Esophagus muscularis mucosa (tissue), 4 donors: ENCODE results near the gene NBL1. TPM values are rescaled to one million over a fixed set of nuclear protein-coding genes. Genes with fewer than 3 reads are reported as not detected.
A peak's percentile ranks its signal among the peaks of the same experiment; 100 is the strongest.

ENCODE experiments used
- DNase-seq: peaks from one replicate; pipeline ENCODE4 v3.0.0-alpha.2; 2017; ENCODE audit errors: extremely low spot score
- H3K27ac ChIP-seq, 4 donors: fragments of 200-600 bp; sonication (generic); replicated peaks in 1 of 4; 1 replicate in 3 of 4; 2 replicates in 1 of 4; pipeline ENCODE4 v1.5.1; 2016 to 2019; ENCODE audit warnings: mild to moderate bottlenecking in 1 of 4
- H3K27me3 ChIP-seq, 4 donors: fragments of 200-600 bp; sonication (generic); one replicate each; pipeline versions ENCODE4 v1.5.1 to v1.6.0; 2016 to 2019
- H3K36me3 ChIP-seq, 4 donors: fragments of 200-600 bp; sonication (generic); one replicate each; pipeline ENCODE4 v1.5.1; 2016 to 2019
- H3K4me1 ChIP-seq, 4 donors: fragments of 200-600 bp; sonication (generic); one replicate each; pipeline ENCODE4 v1.5.1; 2016 to 2019
- H3K4me3 ChIP-seq, 4 donors: fragments of 200-600 bp; sonication (generic); 1 replicate in 2 of 4; 2 replicates in 2 of 4; pipeline ENCODE4 v1.5.1; 2016 to 2019; ENCODE audit warnings: mild to moderate bottlenecking in 4 of 4, moderate library complexity in 1 of 4
- H3K9me3 ChIP-seq, 4 donors: fragments of 200-600 bp; sonication (generic); 1 replicate in 3 of 4; 2 replicates in 1 of 4; pipeline ENCODE4 v1.5.1; 2016 to 2019
- EP300 ChIP-seq: sonication (generic); formaldehyde crosslinking; IDR thresholded peaks from one replicate; pipeline ENCODE4 v1.6.1; 2017; ENCODE audit warnings: antibody characterized with exemption
- POLR2A ChIP-seq: fragments of 450-650 bp; IDR thresholded peaks from one replicate; pipeline ENCODE4 v1.6.1; 2017; ENCODE audit warnings: antibody characterized with exemption, moderate library complexity, mild to moderate bottlenecking, low read depth
- POLR2AphosphoS5 ChIP-seq, 2 donors: sonication (generic); formaldehyde crosslinking; IDR thresholded peaks; one replicate each; pipeline ENCODE4 v1.6.1; 2017; ENCODE audit warnings: antibody characterized with exemption in 2 of 2
- WGBS: methylation state at CpG from one replicate; pipeline ENCODE4 v1.1.5; 2018; 5-methylcytosine and 5-hydroxymethylcytosine counted together
- intact Hi-C: fragments of 100-400 bp; cut with DNase I; formaldehyde crosslinking; loops from one replicate; pipeline ENCODE4 v1.15.1; 2023
- total RNA-seq, 4 donors: library from RNA; depleted of rRNA; stranded (reverse); fragments of >200 nt; gene quantifications; one replicate each; pipeline versions ENCODE4 v1.1.0 to v1.2.1, GENCODE V29; 2016
- TF ChIP-seq, protein P1 (sequence below), 3 experiments: fragments of 200-600 bp in 2 of 3; fragments of 450-650 bp in 1 of 3; sonication (generic) in 2 of 3; IDR thresholded peaks; one replicate each; pipeline ENCODE4 v1.5.1; 2017 to 2019; ENCODE audit warnings: antibody characterized with exemption in 3 of 3, mild to moderate bottlenecking in 2 of 3, moderate library complexity in 1 of 3

Gene NBL1
- total RNA-seq, 4 donors from 2014 or later = 194 to 469 (median 307) TPM

GRCh38 chr1:19597496-19598309 lies 46.4 kb upstream of the NBL1 start:
- Histone ChIP-seq H3K36me3 (no peaks in the 10 kb centered on the region), H3K4me3 (peak overlapping the region; percentile 69 to 94 (median 88)), H3K9me3 (no peaks in the 10 kb centered on the region), H3K4me1 (peaks cover 30 to 68% (median 61%) of the 10 kb centered on the region in 4 donors), H3K27me3 (peaks cover 0 to 3% (median 0%) of the 10 kb centered on the region in 4 donors), H3K27ac (peak overlapping the region; percentile 87 to 96 (median 94))
- DNase-seq = peak; percentile 93
- intact Hi-C loops = loop anchor here (5.0 kb wide), 1 partner anchor 50 kb away; no protein-coding TSS in a partner anchor
- WGBS = 15% methylated on average over 18 of the region's 18 CpGs
- TF ChIP-seq POLR2A (no peak), POLR2AphosphoS5 (IDR thresholded peaks at IDR 0.05) (no peak)

- no peak for TF ChIP-seq POLR2AphosphoS5 (IDR thresholded peaks at IDR 0.05)
- TF ChIP-seq, protein P1, sequence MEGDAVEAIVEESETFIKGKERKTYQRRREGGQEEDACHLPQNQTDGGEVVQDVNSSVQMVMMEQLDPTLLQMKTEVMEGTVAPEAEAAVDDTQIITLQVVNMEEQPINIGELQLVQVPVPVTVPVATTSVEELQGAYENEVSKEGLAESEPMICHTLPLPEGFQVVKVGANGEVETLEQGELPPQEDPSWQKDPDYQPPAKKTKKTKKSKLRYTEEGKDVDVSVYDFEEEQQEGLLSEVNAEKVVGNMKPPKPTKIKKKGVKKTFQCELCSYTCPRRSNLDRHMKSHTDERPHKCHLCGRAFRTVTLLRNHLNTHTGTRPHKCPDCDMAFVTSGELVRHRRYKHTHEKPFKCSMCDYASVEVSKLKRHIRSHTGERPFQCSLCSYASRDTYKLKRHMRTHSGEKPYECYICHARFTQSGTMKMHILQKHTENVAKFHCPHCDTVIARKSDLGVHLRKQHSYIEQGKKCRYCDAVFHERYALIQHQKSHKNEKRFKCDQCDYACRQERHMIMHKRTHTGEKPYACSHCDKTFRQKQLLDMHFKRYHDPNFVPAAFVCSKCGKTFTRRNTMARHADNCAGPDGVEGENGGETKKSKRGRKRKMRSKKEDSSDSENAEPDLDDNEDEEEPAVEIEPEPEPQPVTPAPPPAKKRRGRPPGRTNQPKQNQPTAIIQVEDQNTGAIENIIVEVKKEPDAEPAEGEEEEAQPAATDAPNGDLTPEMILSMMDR (IDR thresholded peaks at IDR 0.05) = no peak
- TF ChIP-seq POLR2A = no peak
- no peak for TF ChIP-seq EP300
- H3K4me3 ChIP-seq = no peak overlapping the region
- intact Hi-C loops = loop anchor here (5.0 kb wide), 1 partner anchor 47 kb away; no protein-coding TSS in a partner anchor
- H3K9me3 ChIP-seq = no peaks in the 10 kb centered on the region
- H3K27me3 ChIP-seq = peaks cover 0 to 3% (median 0%) of the 10 kb centered on the region in 4 donors
- peaks cover 40 to 89% (median 81%) of the 10 kb centered on the region in 4 donors for H3K4me1 ChIP-seq
- no peaks in the 10 kb centered on the region for H3K36me3 ChIP-seq
- peak overlapping the region in 3 of 4 donors; percentile 74 to 96 (median 94) for H3K27ac ChIP-seq
- no peak for DNase-seq
- WGBS = 84% methylated on average over 3 of the region's 3 CpGs
Measured at GRCh38 chr1:19599810-19600209, 44.3 kb upstream of the NBL1 start.

DNA sequence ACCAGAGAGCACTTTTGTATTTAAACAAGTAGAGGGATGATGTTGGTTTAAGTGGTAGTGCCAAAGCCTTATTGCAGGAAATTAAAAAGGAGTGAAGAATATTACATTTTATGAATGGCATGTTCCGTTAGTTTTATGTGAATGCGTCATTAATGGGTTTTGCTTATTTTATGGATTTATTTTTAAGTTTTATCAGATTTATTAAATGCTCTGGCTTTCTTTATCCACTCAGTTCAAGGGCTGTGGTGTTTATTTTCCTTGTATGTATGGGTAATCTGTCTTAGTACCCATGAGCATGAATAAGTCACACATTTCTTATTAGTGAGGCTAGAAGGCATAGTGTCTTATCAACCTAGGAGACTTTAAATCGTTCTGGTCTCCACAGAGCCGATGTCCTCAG lies 41.6 kb upstream of the NBL1 start:
- peaks cover 53 to 100% (median 97%) of the 10 kb centered on the region in 4 donors for H3K4me1 ChIP-seq
- no peaks in the 10 kb centered on the region for H3K9me3 ChIP-seq
- no peak for DNase-seq
- peak overlapping the region; percentile 50 to 96 (median 84) for H3K27ac ChIP-seq
- H3K4me3 ChIP-seq = no peak overlapping the region
- H3K36me3 ChIP-seq = no peaks in the 10 kb centered on the region
- no peaks in the 10 kb centered on the region for H3K27me3 ChIP-seq
- intact Hi-C loops = no loop called here
- WGBS = 52% methylated on average over 4 of the region's 4 CpGs
- TF ChIP-seq, protein P1 (IDR thresholded peaks at IDR 0.05) = no peak
- TF ChIP-seq EP300 (no peak), POLR2AphosphoS5 (IDR thresholded peaks at IDR 0.05) (no peak), POLR2A (no peak)

DNA sequence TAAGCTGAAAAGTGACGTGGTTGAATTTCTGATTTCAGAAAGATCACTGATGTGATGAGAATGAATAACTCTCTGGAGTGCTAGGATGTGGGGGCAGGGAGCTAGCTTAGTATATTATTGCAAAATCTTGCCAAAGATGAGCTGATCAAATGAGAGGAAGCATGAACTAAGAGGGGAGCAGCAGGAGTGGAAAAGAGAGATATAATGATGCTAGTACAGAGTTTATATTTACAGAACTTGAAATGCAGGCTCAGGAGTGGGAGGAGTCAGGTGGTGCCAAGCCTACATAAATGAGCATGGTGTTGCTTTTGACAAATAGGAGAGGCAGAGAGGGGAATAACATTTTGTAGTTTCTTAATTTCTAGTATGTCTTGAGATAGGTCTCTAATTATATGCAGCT lies 38.1 kb upstream of the NBL1 start:
- H3K9me3 ChIP-seq = no peaks in the 10 kb centered on the region
- TF ChIP-seq POLR2AphosphoS5 (IDR thresholded peaks at IDR 0.05) = no peak
- no peak for TF ChIP-seq EP300
- TF ChIP-seq, protein P1 (IDR thresholded peaks at IDR 0.05) = no peak
- TF ChIP-seq POLR2A = no peak
- H3K4me1 ChIP-seq = peaks cover 39 to 98% (median 94%) of the 10 kb centered on the region in 4 donors
- 44% methylated on average over 1 of the region's 1 CpG for WGBS
- no peak overlapping the region for H3K4me3 ChIP-seq
- H3K27ac ChIP-seq = peak overlapping the region; percentile 45 to 94 (median 62)
- intact Hi-C loops = no loop called here
- H3K27me3 ChIP-seq = no peaks in the 10 kb centered on the region
- DNase-seq = no peak
- H3K36me3 ChIP-seq = no peaks in the 10 kb centered on the region

DNA sequence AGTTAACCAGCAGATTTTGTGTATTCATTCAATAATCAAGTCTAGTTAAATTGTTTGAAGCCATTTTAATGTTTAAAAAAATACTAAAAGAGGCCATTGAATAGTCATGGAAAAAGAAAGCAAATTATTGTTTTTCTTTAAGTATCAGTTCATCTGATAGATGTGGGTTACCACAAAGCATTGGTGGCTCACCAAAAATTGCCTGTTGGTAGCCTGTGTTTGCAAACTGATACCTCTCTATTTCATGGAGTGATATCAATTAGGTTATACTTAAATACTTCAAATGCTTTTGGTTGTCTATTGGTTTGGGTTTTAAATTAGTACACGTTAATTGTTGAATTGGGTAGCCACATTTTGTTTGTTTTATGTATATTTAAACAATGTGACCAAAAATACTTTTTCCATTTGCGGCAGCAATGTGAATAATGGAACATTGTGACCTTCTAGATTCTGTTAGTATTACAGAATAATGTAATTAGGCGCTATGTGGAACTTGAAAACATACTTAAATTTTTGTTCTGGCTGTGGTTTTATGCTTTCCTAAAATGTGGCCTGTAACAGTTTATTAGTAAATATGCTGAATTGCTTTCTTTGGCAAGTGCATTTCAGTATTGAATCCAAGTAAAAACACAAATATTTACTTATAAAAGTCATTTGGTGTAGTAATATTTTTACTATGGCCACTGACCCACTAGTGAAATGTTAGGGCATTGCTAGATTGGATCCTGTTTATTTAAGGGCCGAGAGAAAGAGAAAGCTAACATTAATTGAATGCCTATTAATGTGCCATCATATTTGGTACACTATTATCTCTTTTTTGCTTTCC lies 37.1 kb upstream of the NBL1 start:
- no peak overlapping the region for H3K4me3 ChIP-seq
- no peaks in the 10 kb centered on the region for H3K9me3 ChIP-seq
- H3K27me3 ChIP-seq = no peaks in the 10 kb centered on the region
- 42% methylated on average over 4 of the region's 4 CpGs for WGBS
- TF ChIP-seq POLR2A (no peak), EP300 (no peak)
- TF ChIP-seq, protein P1 (IDR thresholded peaks at IDR 0.05) = no peak
- no peaks in the 10 kb centered on the region for H3K36me3 ChIP-seq
- intact Hi-C loops = no loop called here
- no peak for DNase-seq
- H3K4me1 ChIP-seq = peaks cover 39 to 92% (median 89%) of the 10 kb centered on the region in 4 donors
- peak overlapping the region; percentile 45 to 94 (median 62) for H3K27ac ChIP-seq
